A549 (cell line): ENCODE results near the gene CARD10. TPM values are rescaled to one million over a fixed set of nuclear protein-coding genes. Genes with fewer than 3 reads are reported as not detected.
A peak's percentile ranks its signal among the peaks of the same experiment; 100 is the strongest.

Experiments used
- ATAC-seq, 2 experiments: fragments of 200-7000 bp in 1 of 2; fragments of >200 bp in 1 of 2; cut with Nextera tagmentation in 1 of 2; cut with Tn5 transposase in 1 of 2; 3 replicates each; pipeline versions ENCODE4 v1.8.0 to v1.9.1; 2018 to 2020; ENCODE audit warnings: mild to moderate bottlenecking in 1 of 2, moderate library complexity in 1 of 2
- CTCF ChIA-PET: fragments of 300-600 bp; sonication (Branson Sonifier 250); formaldehyde crosslinking; extraction: SDS; loops from one replicate; lab custom pipeline; 2021; ENCODE audit warnings: antibody characterized with exemption, inconsistent platforms; lab: Yijun Ruan, JAX
- POLR2A ChIA-PET: fragments of 350-600 bp; formaldehyde crosslinking; extraction: SDS; loops from one replicate; lab custom pipeline; 2021; ENCODE audit warnings: antibody characterized with exemption, inconsistent platforms; lab: Yijun Ruan, JAX
- DNase-seq, 2 experiments: peaks; one replicate each; pipeline versions ENCODE4 v3.0.0 to v3.0.0-alpha.2; 2011 to 2016; ENCODE audit warnings: low read depth in 1 of 2, low spot score in 1 of 2
- FAIRE-seq: peaks from 2 replicates; lab custom pipeline; 2011; peaks lifted over from hg19 to GRCh38; lab: Jason Lieb, UNC
- H3K27ac ChIP-seq, 2 experiments: fragments of >200 bp; sonication (Bioruptor Twin); formaldehyde crosslinking; 3 replicates each; pipeline ENCODE4 v1.5.1; 2016 to 2017
- H3K4me1 ChIP-seq: fragments of >200 bp; sonication (Bioruptor Twin); formaldehyde crosslinking; 3 replicates; pipeline ENCODE4 v1.6.1; 2016
- H3K4me2 ChIP-seq: fragments of >200 bp; sonication (Bioruptor Twin); formaldehyde crosslinking; 3 replicates; pipeline ENCODE4 v1.6.1; 2016
- H3K4me3 ChIP-seq: fragments of >200 bp; sonication (Bioruptor Twin); formaldehyde crosslinking; 3 replicates; pipeline ENCODE4 v1.5.1; 2016
- H3K9me3 ChIP-seq: fragments of >200 bp; sonication (Bioruptor Twin); formaldehyde crosslinking; 3 replicates; pipeline ENCODE4 v1.6.1; 2016
- CEBPB ChIP-seq, 2 experiments: fragments of >200 bp in 1 of 2; sonication (Bioruptor Twin) in 1 of 2; formaldehyde crosslinking in 1 of 2; IDR thresholded peaks; 2 replicates each; pipeline ENCODE4 v1.6.1; 2012 to 2016
- EHF ChIP-seq: fragments of 250-450 bp; sonication (Bioruptor Pico); IDR thresholded peaks from 2 replicates; pipeline ENCODE4 v1.5.0; 2020; ENCODE audit warnings: mild to moderate bottlenecking
- EHMT2 ChIP-seq: fragments of 200-600 bp; sonication (generic); IDR thresholded peaks from 2 replicates; pipeline ENCODE4 v1.6.1; 2016; ENCODE audit warnings: antibody characterized with exemption, low read depth, mild to moderate bottlenecking, moderate library complexity
- GATA3 ChIP-seq: IDR thresholded peaks from 2 replicates; pipeline ENCODE4 v1.6.1; 2012; ENCODE audit warnings: borderline replicate concordance
- HOXA7 ChIP-seq: fragments of 250-450 bp; sonication (Bioruptor Pico); IDR thresholded peaks from 2 replicates; pipeline ENCODE4 v1.5.0; 2020; ENCODE audit warnings: mild to moderate bottlenecking, moderate library complexity
- HOXB13 ChIP-seq: fragments of 250-450 bp; sonication (Bioruptor Pico); IDR thresholded peaks from 2 replicates; pipeline ENCODE4 v1.5.0; 2020; ENCODE audit warnings: low read depth, mild to moderate bottlenecking, moderate library complexity
- HOXB5 ChIP-seq: fragments of 250-450 bp; sonication (Bioruptor Pico); IDR thresholded peaks from 2 replicates; pipeline ENCODE4 v1.5.0; 2020; ENCODE audit warnings: mild to moderate bottlenecking, moderate library complexity
- KDM1A ChIP-seq: fragments of 200-600 bp; sonication (generic); IDR thresholded peaks from 2 replicates; pipeline ENCODE4 v1.6.1; 2016; ENCODE audit warnings: low read depth, mild to moderate bottlenecking
- KDM5A ChIP-seq: fragments of 200-600 bp; sonication (generic); IDR thresholded peaks from 2 replicates; pipeline ENCODE4 v1.6.1; 2016; ENCODE audit warnings: antibody characterized with exemption, mild to moderate bottlenecking
- MAX ChIP-seq: IDR thresholded peaks from 2 replicates; pipeline ENCODE4 v1.6.1; 2012
- MAZ ChIP-seq: fragments of 150-350 bp; IDR thresholded peaks from 2 replicates; pipeline ENCODE4 v1.6.1; 2014; ENCODE audit warnings: antibody characterized with exemption, low read depth, low read length, borderline replicate concordance
- MYC ChIP-seq: IDR thresholded peaks from 2 replicates; pipeline ENCODE4 v1.6.1; 2012; ENCODE audit warnings: mild to moderate bottlenecking, inconsistent platforms, low read length, improper control_type of control experiment, borderline replicate concordance
- PHF8 ChIP-seq: fragments of 200-600 bp; sonication (generic); IDR thresholded peaks from 2 replicates; pipeline ENCODE4 v1.6.1; 2016; ENCODE audit warnings: low read depth, mild to moderate bottlenecking, antibody characterized with exemption, moderate library complexity, borderline replicate concordance
- POLR2A ChIP-seq: IDR thresholded peaks from 2 replicates; pipeline ENCODE4 v1.6.1; 2012; ENCODE audit warnings: mild to moderate bottlenecking, low read length
- POLR2AphosphoS2 ChIP-seq: conservative IDR thresholded peaks from 2 replicates; pipeline ENCODE4 v1.6.1; 2012; ENCODE audit warnings: low read length, improper control_type of control experiment, inconsistent platforms
- RAD21 ChIP-seq, 2 experiments: fragments of >200 bp in 1 of 2; sonication (Bioruptor Twin) in 1 of 2; formaldehyde crosslinking in 1 of 2; IDR thresholded peaks in 1 of 2; conservative IDR thresholded peaks in 1 of 2; 2 replicates in 1 of 2; 3 replicates in 1 of 2; pipeline ENCODE4 v1.6.1; 2012 to 2018; ENCODE audit warnings: inconsistent platforms in 1 of 2
- RARB ChIP-seq: fragments of 250-450 bp; sonication (Bioruptor Pico); IDR thresholded peaks from 2 replicates; pipeline ENCODE4 v1.8.0; 2021; ENCODE audit warnings: mild to moderate bottlenecking, moderate library complexity
- REST ChIP-seq: fragments of 200-600 bp; sonication (generic); IDR thresholded peaks from 2 replicates; pipeline ENCODE4 v1.6.1; 2016; ENCODE audit warnings: antibody characterized with exemption, mild to moderate bottlenecking, moderate library complexity
- RFX5 ChIP-seq: fragments of 450-650 bp; IDR thresholded peaks from 2 replicates; pipeline ENCODE4 v1.7.1; 2014; ENCODE audit warnings: antibody characterized with exemption, mild to moderate bottlenecking, moderate library complexity
- RNF2 ChIP-seq: fragments of 200-600 bp; sonication (generic); IDR thresholded peaks from 2 replicates; pipeline ENCODE4 v1.6.1; 2016; ENCODE audit warnings: low read depth, mild to moderate bottlenecking, antibody characterized with exemption, moderate library complexity, borderline replicate concordance
- SMC3 ChIP-seq: fragments of >200 bp; sonication (Bioruptor Twin); formaldehyde crosslinking; IDR thresholded peaks from 3 replicates; pipeline ENCODE4 v1.6.1; 2018; ENCODE audit warnings: inconsistent platforms
- SREBF2 ChIP-seq: fragments of 450-650 bp; IDR thresholded peaks from 2 replicates; pipeline ENCODE4 v1.6.1; 2014; ENCODE audit warnings: mild to moderate bottlenecking, moderate library complexity
- ZC3H11A ChIP-seq: fragments of 450-650 bp; IDR thresholded peaks from 2 replicates; pipeline ENCODE4 v1.6.1; 2014; ENCODE audit warnings: antibody characterized with exemption, mild to moderate bottlenecking
- WGBS: methylation state at CpG from one replicate; pipeline ENCODE4 v1.1.6; 2017; ENCODE audit errors: missing lambda C conversion rate; 5-methylcytosine and 5-hydroxymethylcytosine counted together
- polyA plus RNA-seq, 4 experiments: library from polyadenylated mRNA; depleted of rRNA in 3 of 4; stranded (reverse); fragments of >200 nt; fragmentation: RNase III in 1 of 4; extraction: RNeasy Plus Mini Kit Qiagen cat#74134 plus additional on column Dnase treatment in 1 of 4; gene quantifications; 2 replicates in 3 of 4; 3 replicates in 1 of 4; pipeline ENCODE4 v1.2.3, GENCODE V29; 2011 to 2017

CARD10 gene
- polyA plus RNA-seq, 2 of the 4 experiments (the other 2 are of a cell fraction): 8.3 to 15.3 TPM

- Histone ChIP-seq H3K4me2 (peak overlapping the region; percentile 36), H3K4me3 (no peak overlapping the region), H3K27ac (peak overlapping the region; percentile 99 to 100), H3K4me1 (peaks cover 68% of the 10 kb centered on the region), H3K9me3 (no peaks in the 10 kb centered on the region)
- CTCF ChIA-PET: interaction anchor here (0.7 to 8.7 kb wide), 7 partner anchors 8 to 236 kb away, joined by 3 to 42 read pairs (median 4); no protein-coding TSS in a partner anchor
- POLR2A ChIA-PET: no interaction called here
- FAIRE-seq: no peak
- no peak for ATAC-seq
- DNase-seq: peak in 1 of 2 experiments; percentile 25
- WGBS: 61% methylated on average over 11 of the region's 12 CpGs
- TF ChIP-seq REST (no peak), SREBF2 (no peak), EHMT2 (no peak), MAX (no peak), RNF2 (no peak), POLR2A (no peak), PHF8 (no peak)
- TF ChIP-seq, all 56 proteins: peak for 0
Observed at GRCh38 chr22:37497062-37497599, 22.1 kb downstream of the CARD10 start.

- peak overlapping the region; percentile 36 for H3K4me2 ChIP-seq
- H3K4me1 ChIP-seq: peaks cover 69% of the 10 kb centered on the region
- no peak overlapping the region for H3K4me3 ChIP-seq
- FAIRE-seq: no peak
- DNase-seq: peak; percentile 31 to 49
- CTCF ChIA-PET: interaction anchor here (0.7 to 8.7 kb wide), 6 partner anchors 9 to 236 kb away, joined by 3 to 42 read pairs (median 5); no protein-coding TSS in a partner anchor
- H3K9me3 ChIP-seq: no peaks in the 10 kb centered on the region
- H3K27ac ChIP-seq: peak overlapping the region; percentile 99 to 100
- WGBS: 88% methylated on average over 10 of the region's 11 CpGs
- POLR2A ChIA-PET: no interaction called here
- TF ChIP-seq CEBPB (IDR thresholded peaks at IDR 0.05): no peak
- no peak for TF ChIP-seq KDM1A
- TF ChIP-seq EHF: no peak
- TF ChIP-seq SMC3: no peak
- no peak for TF ChIP-seq EHMT2
- TF ChIP-seq RAD21 (conservative IDR thresholded peaks at IDR 0.05 in 1 of 2, IDR thresholded peaks at IDR 0.05 in 1 of 2): no peak
- no peak for TF ChIP-seq GATA3
- TF ChIP-seq HOXB13 (CRISPR knock-in tag): no peak
- TF ChIP-seq MAZ: no peak
- no peak for TF ChIP-seq RARB (CRISPR knock-in tag)
- no peak for TF ChIP-seq MYC
- TF ChIP-seq HOXB5 (CRISPR knock-in tag): no peak
- no peak for TF ChIP-seq ZC3H11A
- TF ChIP-seq RFX5: no peak
- no peak for TF ChIP-seq HOXA7 (CRISPR knock-in tag)
- no peak for TF ChIP-seq POLR2AphosphoS2
- no peak for TF ChIP-seq KDM5A
- peak in 1 of 2 experiments; percentile 17; a peak in 3 of 6 replicates for ATAC-seq
Observed at GRCh38 chr22:37496651-37497050, 22.6 kb downstream of the CARD10 start.
